Endothelial cell of umbilical vein (primary cell): ENCODE data around the gene ANP32A.

Experiments
- TF ChIP-seq, protein P1 (sequence below): IDR thresholded peaks from 2 replicates; pipeline ENCODE4 v1.6.1; 2011; ENCODE audit not compliant: insufficient read depth, insufficient read length
- TF ChIP-seq, protein P2 (sequence below), 2 donors: IDR thresholded peaks; 1 replicate in 1 of 2; 2 replicates in 1 of 2; pipeline ENCODE4 v1.5.1; 2011; ENCODE audit warnings: low read length in 2 of 2, mild to moderate bottlenecking in 2 of 2, moderate library complexity in 2 of 2, control low read depth in 1 of 2, inconsistent platforms in 1 of 2, low read depth in 1 of 2; ENCODE audit not compliant: insufficient read depth in 1 of 2; ENCODE audit errors: extremely low read depth in 1 of 2

DNA sequence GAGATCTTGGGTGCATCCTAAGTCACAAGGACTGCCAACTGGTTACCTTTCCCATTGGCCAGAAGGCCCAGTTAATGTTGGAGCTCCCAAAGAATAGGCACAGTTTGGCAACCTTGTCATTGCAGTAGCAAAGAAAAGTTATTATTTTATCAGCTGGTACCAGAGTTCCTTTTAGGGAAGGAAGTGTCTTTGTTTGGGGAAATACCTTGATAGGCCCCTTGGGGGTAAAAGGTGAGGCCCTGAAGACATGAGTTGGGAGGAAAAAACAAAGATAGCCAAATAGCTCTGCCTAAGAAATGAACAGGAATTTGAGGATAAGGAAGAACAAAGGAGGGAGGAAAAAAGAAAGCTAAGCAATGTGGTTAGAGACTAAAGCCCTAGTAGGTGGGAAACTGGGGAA is 85.8 kb downstream of the ANP32A start:
- TF ChIP-seq, protein P1, sequence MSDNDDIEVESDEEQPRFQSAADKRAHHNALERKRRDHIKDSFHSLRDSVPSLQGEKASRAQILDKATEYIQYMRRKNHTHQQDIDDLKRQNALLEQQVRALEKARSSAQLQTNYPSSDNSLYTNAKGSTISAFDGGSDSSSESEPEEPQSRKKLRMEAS = no peak
- TF ChIP-seq, protein P2, sequence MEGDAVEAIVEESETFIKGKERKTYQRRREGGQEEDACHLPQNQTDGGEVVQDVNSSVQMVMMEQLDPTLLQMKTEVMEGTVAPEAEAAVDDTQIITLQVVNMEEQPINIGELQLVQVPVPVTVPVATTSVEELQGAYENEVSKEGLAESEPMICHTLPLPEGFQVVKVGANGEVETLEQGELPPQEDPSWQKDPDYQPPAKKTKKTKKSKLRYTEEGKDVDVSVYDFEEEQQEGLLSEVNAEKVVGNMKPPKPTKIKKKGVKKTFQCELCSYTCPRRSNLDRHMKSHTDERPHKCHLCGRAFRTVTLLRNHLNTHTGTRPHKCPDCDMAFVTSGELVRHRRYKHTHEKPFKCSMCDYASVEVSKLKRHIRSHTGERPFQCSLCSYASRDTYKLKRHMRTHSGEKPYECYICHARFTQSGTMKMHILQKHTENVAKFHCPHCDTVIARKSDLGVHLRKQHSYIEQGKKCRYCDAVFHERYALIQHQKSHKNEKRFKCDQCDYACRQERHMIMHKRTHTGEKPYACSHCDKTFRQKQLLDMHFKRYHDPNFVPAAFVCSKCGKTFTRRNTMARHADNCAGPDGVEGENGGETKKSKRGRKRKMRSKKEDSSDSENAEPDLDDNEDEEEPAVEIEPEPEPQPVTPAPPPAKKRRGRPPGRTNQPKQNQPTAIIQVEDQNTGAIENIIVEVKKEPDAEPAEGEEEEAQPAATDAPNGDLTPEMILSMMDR (IDR thresholded peaks at IDR 0.05; ENCODE audit: extremely low read depth in 1 of 2, insufficient read depth in 1 of 2, low read depth in 1 of 2, low read length in 2 of 2) = no peak
